OCI-LY1 (cell line): ENCODE data around the gene MBD5.

Experiments
- CTCF ChIP-seq: fragments of 200-600 bp; sonication (generic), shearing (Covaris generic); IDR thresholded peaks from 2 replicates; pipeline ENCODE4 v1.5.1; 2017; ENCODE audit warnings: mild to moderate bottlenecking, antibody characterized with exemption, low read length, moderate library complexity, mixed read lengths
- EZH2 ChIP-seq: fragments of 200-600 bp; sonication (generic), shearing (Covaris generic); IDR thresholded peaks from 2 replicates; pipeline ENCODE4 v1.8.0; 2017; ENCODE audit warnings: borderline replicate concordance, mixed run types, mild to moderate bottlenecking, antibody characterized with exemption, low read length, moderate library complexity, mixed read lengths

- TF ChIP-seq CTCF = no peak
- no peak for TF ChIP-seq EZH2
These were observed 42.7 kb downstream of the MBD5 start for GRCh38 chr2:148063633-148064032.
